K562 (cell line): ENCODE data around the gene DYSF. TPM values are rescaled to one million over a fixed set of nuclear protein-coding genes. Genes with fewer than 3 reads are reported as not detected.

Experiments
- ATAC-seq: fragments of 200-7000 bp; cut with Tn5 transposase; 3 replicates; pipeline ENCODE4 v1.9.1; 2020; ENCODE audit warnings: moderate library complexity
- BruUV-seq: library from RNA; stranded (reverse); fragments of 400-500 nt; replicated peaks from 2 replicates; lab custom pipeline; 2021; lab: Mats Ljungman, UMichigan
- CTCF ChIA-PET: fragments of 300-600 bp; formaldehyde crosslinking; extraction: SDS; loops from one replicate; lab custom pipeline; 2021; ENCODE audit warnings: low intra/inter-chr PET ratio; lab: Yijun Ruan, JAX
- POLR2A ChIA-PET: fragments of 300-600, 350-650 bp; sonication (Branson Sonifier 250); formaldehyde crosslinking; extraction: SDS; loops from one replicate; lab custom pipeline; 2021; ENCODE audit warnings: antibody characterized with exemption, inconsistent platforms; lab: Yijun Ruan, JAX
- DNase-seq, 4 experiments: peaks; one replicate each; pipeline versions ENCODE4 v3.0.0 to v3.0.0-alpha.2; 2011 to 2018; ENCODE audit warnings: low spot score in 3 of 4, mixed read lengths in 3 of 4; ENCODE audit errors: extremely low read depth in 1 of 4
- FAIRE-seq: peaks from 2 replicates; lab custom pipeline; 2011; peaks lifted over from hg19 to GRCh38; lab: Jason Lieb, UNC
- H2AFZ ChIP-seq: 2 replicates; pipeline ENCODE4 v1.6.0; 2011; ENCODE audit warnings: low read depth, low read length, control low read depth, inconsistent platforms
- H3K27ac ChIP-seq: fragments of 200-600 bp; 3 replicates; pipeline ENCODE4 v1.8.0; 2011; ENCODE audit warnings: low read depth, mild to moderate bottlenecking, control low read depth, inconsistent platforms, low read length, moderate library complexity, mixed read lengths; ENCODE audit errors: extremely low read depth
- H3K27me3 ChIP-seq, 2 experiments: fragments of 300-600 bp in 1 of 2; 2 replicates in 1 of 2; 3 replicates in 1 of 2; pipeline versions ENCODE4 v1.6.0 to v1.8.0; 2011; ENCODE audit warnings: inconsistent platforms in 2 of 2, low read length in 2 of 2, mild to moderate bottlenecking in 1 of 2, mixed read lengths in 1 of 2, moderate library complexity in 1 of 2; ENCODE audit not compliant: control insufficient read depth in 2 of 2, insufficient read depth in 2 of 2
- H3K36me3 ChIP-seq: fragments of 300-600 bp; 3 replicates; pipeline ENCODE4 v1.8.0; 2011; ENCODE audit warnings: mild to moderate bottlenecking, low read length, inconsistent platforms; ENCODE audit not compliant: control insufficient read depth, insufficient read depth
- H3K4me1 ChIP-seq, 2 experiments: fragments of 200-600 bp in 1 of 2; replicated peaks in 1 of 2; 2 replicates in 1 of 2; 3 replicates in 1 of 2; pipeline versions ENCODE4 v1.5.1 to v1.8.0; 2011; ENCODE audit warnings: inconsistent platforms in 2 of 2, low read length in 2 of 2, mild to moderate bottlenecking in 1 of 2, mixed read lengths in 1 of 2, moderate library complexity in 1 of 2; ENCODE audit not compliant: control insufficient read depth in 2 of 2, insufficient read depth in 2 of 2
- H3K4me2 ChIP-seq: 2 replicates; pipeline ENCODE4 v1.6.1; 2011; ENCODE audit warnings: low read length, control low read depth, inconsistent platforms, mixed read lengths; ENCODE audit not compliant: insufficient read depth
- H3K4me3 ChIP-seq: fragments of 200-600 bp; sonication (generic), shearing (Covaris generic); 2 replicates; pipeline ENCODE4 v1.5.1; 2016; ENCODE audit warnings: control low read depth, inconsistent platforms
- H3K79me2 ChIP-seq: fragments of 200-600 bp; 3 replicates; pipeline ENCODE4 v1.8.0; 2011; ENCODE audit warnings: low read length, inconsistent platforms; ENCODE audit not compliant: control insufficient read depth, insufficient read depth
- H3K9ac ChIP-seq, 2 experiments: 2 replicates each; pipeline versions ENCODE4 v1.6.0 to v1.6.1; 2011; ENCODE audit warnings: low read depth in 2 of 2, low read length in 2 of 2, control low read depth in 1 of 2, inconsistent platforms in 1 of 2, mild to moderate bottlenecking in 1 of 2, mixed read lengths in 1 of 2; ENCODE audit not compliant: insufficient read depth in 1 of 2
- H3K9me1 ChIP-seq: one replicate; pipeline ENCODE4 v1.6.0; 2011; ENCODE audit warnings: inconsistent platforms, mild to moderate bottlenecking, low read length, moderate library complexity; ENCODE audit not compliant: control insufficient read depth, insufficient read depth
- H3K9me3 ChIP-seq: replicated peaks from 2 replicates; pipeline ENCODE4 v1.5.1; 2011; ENCODE audit warnings: low read depth, low read length, inconsistent platforms; ENCODE audit not compliant: control insufficient read depth, insufficient read depth
- H4K20me1 ChIP-seq: replicated peaks from 2 replicates; pipeline ENCODE4 v1.6.1; 2011; ENCODE audit warnings: low read length, inconsistent platforms, mixed read lengths; ENCODE audit not compliant: control insufficient read depth, insufficient read depth
- NR2F6 ChIP-seq: fragments of 450-650 bp; formaldehyde crosslinking; IDR thresholded peaks from 2 replicates; pipeline ENCODE4 v1.4.0; 2020; ENCODE audit warnings: mild to moderate bottlenecking
- ZNF263 ChIP-seq: sonication (generic); formaldehyde crosslinking; IDR thresholded peaks from 2 replicates; pipeline ENCODE4 v1.8.0; 2022; ENCODE audit warnings: mild to moderate bottlenecking, missing genetic modification reagents, borderline replicate concordance
- WGBS: fragments of 100-300 bp; shearing (Covaris generic); methylation state at CpG from one replicate; pipeline ENCODE4 v1.1.6; 2016; ENCODE audit warnings: low coverage, mixed read lengths; ENCODE audit not compliant: insufficient coverage; ENCODE audit errors: missing lambda C conversion rate; 5-methylcytosine and 5-hydroxymethylcytosine counted together
- in situ Hi-C: fragments of 300-500 bp; cut with MboI; formaldehyde crosslinking; loops from 4 replicates; pipeline ENCODE4 v1.15.0; 2018; ENCODE audit warnings: inconsistent platforms, mixed read lengths
- intact Hi-C: fragments of 100-400 bp; cut with micrococcal nuclease; formaldehyde crosslinking; loops from 2 replicates; pipeline ENCODE4 v1.14.2; 2022
- polyA plus RNA-seq, 8 experiments: library from polyadenylated mRNA; depleted of rRNA in 4 of 8; stranded (reverse) in 5 of 8; unstranded in 3 of 8; fragments of >200 nt; fragmentation: Nextera tagmentation in 2 of 8; fragmentation: Illumina TruSeq in 1 of 8; extraction: Ambion mirVana in 2 of 8; extraction: Trizol in 1 of 8; gene quantifications; 2 replicates each; pipeline versions ENCODE4 v1.2.1 to v1.2.3, GENCODE V29; 2011 to 2014; ENCODE audit warnings: inconsistent platforms in 1 of 8, missing spikeins in 1 of 8
- total RNA-seq, 7 experiments: library from RNA; depleted of rRNA in 6 of 7; stranded (reverse); fragments of >200 nt in 6 of 7; fragmentation: Illumina TruSeq in 2 of 7; extraction: Trizol in 2 of 7; gene quantifications; 2 replicates each; pipeline versions ENCODE4 v1.2.1 to v1.2.3, GENCODE V29; 2011 to 2021; ENCODE audit warnings: low replicate concordance in 1 of 7

The DYSF gene
- total and polyA plus RNA-seq, 9 of the 15 experiments (the other 6 are each of a cell fraction or from before 2014, with no cell fraction given): 0.01 to 0.80 (median 0.29) TPM

GRCh38 chr2:71684226-71685072 lies 231.1 kb downstream of the DYSF start:
- Histone ChIP-seq H3K4me1 (no peaks in the 10 kb centered on the region), H4K20me1 (peaks cover 4% of the 10 kb centered on the region; the same call in 1 of the 2 replicates), H3K4me2 (no peak overlapping the region), H3K79me2 (no peaks in the 10 kb centered on the region), H3K9me3 (no peaks in the 10 kb centered on the region), H3K4me3 (no peak overlapping the region), H3K36me3 (no peaks in the 10 kb centered on the region), H2AFZ (no peak overlapping the region), H3K27ac (no peak overlapping the region), H3K27me3 (peaks cover 9 to 53% of the 10 kb centered on the region in 2 experiments; a peak in 3 of 5 replicates), H3K9me1 (no peaks in the 10 kb centered on the region), H3K9ac (no peak overlapping the region)
- BruUV-seq: no TSS peak
- DNase-seq: no peak
- in situ Hi-C loops: no loop called here
- POLR2A ChIA-PET: interaction anchor here (0.8 to 1.0 kb wide), 2 partner anchors 12 to 20 kb away, joined by 3 to 6 read pairs; no protein-coding TSS in a partner anchor
- intact Hi-C loops: no loop called here
- 9% methylated on average over 12 of the region's 13 CpGs for WGBS
- ATAC-seq: no peak; the same call in 2 of the 3 replicates
- TF ChIP-seq NR2F6: no peak
- peak; percentile 61 for TF ChIP-seq ZNF263 (CRISPR knock-in tag)
- FAIRE-seq: no peak
- CTCF ChIA-PET: no interaction called here
